Loucy (cell line): ENCODE results near the gene MCU.

Experiments used
- H2AFZ ChIP-seq: fragments of 200-600 bp; sonication (generic); 2 replicates; pipeline ENCODE4 v1.6.0; 2016; ENCODE audit warnings: antibody characterized with exemption, mild to moderate bottlenecking, low read length, moderate library complexity
- H3F3A ChIP-seq: fragments of 200-600 bp; 2 replicates; pipeline ENCODE4 v1.6.0; 2016; ENCODE audit warnings: antibody characterized with exemption, low read depth, mild to moderate bottlenecking
- H3K27me3 ChIP-seq: fragments of 200-600 bp; sonication (generic); 2 replicates; pipeline ENCODE4 v1.6.1; 2014; ENCODE audit warnings: low read length, mild to moderate bottlenecking; ENCODE audit not compliant: insufficient read depth, poor library complexity, severe bottlenecking
- H3K36me3 ChIP-seq: fragments of 200-600 bp; sonication (generic); 2 replicates; pipeline ENCODE4 v1.6.1; 2016; ENCODE audit warnings: low read length; ENCODE audit not compliant: insufficient read depth
- H3K4me1 ChIP-seq: fragments of 200-600 bp; sonication (generic); 2 replicates; pipeline ENCODE4 v1.5.1; 2014; ENCODE audit warnings: low read length, mild to moderate bottlenecking; ENCODE audit not compliant: insufficient read depth, poor library complexity, severe bottlenecking
- H3K4me2 ChIP-seq: fragments of 200-600 bp; sonication (generic); 2 replicates; pipeline ENCODE4 v1.6.0; 2014; ENCODE audit warnings: antibody characterized with exemption, low read length, low read depth, mild to moderate bottlenecking; ENCODE audit not compliant: poor library complexity, severe bottlenecking
- H3K4me3 ChIP-seq: fragments of 200-600 bp; sonication (generic); 2 replicates; pipeline ENCODE4 v1.5.1; 2014; ENCODE audit warnings: low read length, mild to moderate bottlenecking, mixed read lengths; ENCODE audit not compliant: poor library complexity, severe bottlenecking
- H3K79me2 ChIP-seq: fragments of 200-600 bp; sonication (generic); 2 replicates; pipeline ENCODE4 v1.6.1; 2014; ENCODE audit warnings: low read length; ENCODE audit not compliant: insufficient read depth
- H3K9ac ChIP-seq: fragments of 200-600 bp; sonication (generic); 2 replicates; pipeline ENCODE4 v1.6.0; 2014; ENCODE audit warnings: mild to moderate bottlenecking, low read depth, low read length, moderate library complexity; ENCODE audit not compliant: poor library complexity, severe bottlenecking
- H3K9me2 ChIP-seq: fragments of 200-600 bp; sonication (generic); replicated peaks from 2 replicates; pipeline ENCODE4 v1.6.1; 2016; ENCODE audit warnings: low read depth, low read length, mixed read lengths
- H3K9me3 ChIP-seq: fragments of 200-600 bp; sonication (generic); 2 replicates; pipeline ENCODE4 v1.6.1; 2014; ENCODE audit warnings: mild to moderate bottlenecking, antibody characterized with exemption, low read length, low read depth; ENCODE audit not compliant: insufficient read depth
- H4K20me1 ChIP-seq: fragments of 200-600 bp; sonication (generic); 2 replicates; pipeline ENCODE4 v1.6.0; 2014; ENCODE audit warnings: antibody characterized with exemption, low read length, mild to moderate bottlenecking; ENCODE audit not compliant: insufficient read depth, poor library complexity, severe bottlenecking
- EZH2phosphoT487 ChIP-seq: fragments of 200-600 bp; IDR thresholded peaks from 2 replicates; pipeline ENCODE4 v1.6.1; 2018; ENCODE audit warnings: antibody characterized with exemption, mild to moderate bottlenecking, moderate library complexity, borderline replicate concordance
- TF ChIP-seq, protein P1 (sequence below): fragments of 200-600 bp; sonication (generic); conservative IDR thresholded peaks from 2 replicates; pipeline ENCODE4 v1.5.1; 2014; ENCODE audit warnings: mild to moderate bottlenecking, antibody characterized with exemption, low read length

Gene MCU

DNA sequence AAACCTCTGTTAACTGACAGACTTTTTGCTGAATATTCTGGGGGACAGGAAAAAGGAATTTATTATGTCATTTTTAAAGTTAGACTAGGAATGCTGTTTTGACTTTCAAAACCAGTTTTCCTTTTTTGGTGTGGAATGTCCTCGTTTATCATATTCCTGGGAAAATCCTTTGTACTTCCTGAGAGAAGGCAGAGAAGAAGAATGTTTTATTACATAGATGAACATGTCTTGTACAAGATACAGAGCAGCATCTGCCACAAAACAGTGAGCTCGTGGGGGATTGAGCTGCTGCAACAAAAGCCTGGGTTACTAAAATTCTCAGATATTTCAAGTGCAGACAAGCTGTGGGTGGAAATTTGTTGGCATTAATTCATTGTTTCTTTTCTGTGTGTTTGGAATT, 20.2 kb downstream of the MCU start:
- H4K20me1 ChIP-seq, result no peaks in the 10 kb centered on the region
- H3K9me3 ChIP-seq, result no peaks in the 10 kb centered on the region
- no peaks in the 10 kb centered on the region for H3K27me3 ChIP-seq
- H3K79me2 ChIP-seq, result peaks cover 5% of the 10 kb centered on the region; the same call in 1 of the 2 replicates
- TF ChIP-seq, protein P1, sequence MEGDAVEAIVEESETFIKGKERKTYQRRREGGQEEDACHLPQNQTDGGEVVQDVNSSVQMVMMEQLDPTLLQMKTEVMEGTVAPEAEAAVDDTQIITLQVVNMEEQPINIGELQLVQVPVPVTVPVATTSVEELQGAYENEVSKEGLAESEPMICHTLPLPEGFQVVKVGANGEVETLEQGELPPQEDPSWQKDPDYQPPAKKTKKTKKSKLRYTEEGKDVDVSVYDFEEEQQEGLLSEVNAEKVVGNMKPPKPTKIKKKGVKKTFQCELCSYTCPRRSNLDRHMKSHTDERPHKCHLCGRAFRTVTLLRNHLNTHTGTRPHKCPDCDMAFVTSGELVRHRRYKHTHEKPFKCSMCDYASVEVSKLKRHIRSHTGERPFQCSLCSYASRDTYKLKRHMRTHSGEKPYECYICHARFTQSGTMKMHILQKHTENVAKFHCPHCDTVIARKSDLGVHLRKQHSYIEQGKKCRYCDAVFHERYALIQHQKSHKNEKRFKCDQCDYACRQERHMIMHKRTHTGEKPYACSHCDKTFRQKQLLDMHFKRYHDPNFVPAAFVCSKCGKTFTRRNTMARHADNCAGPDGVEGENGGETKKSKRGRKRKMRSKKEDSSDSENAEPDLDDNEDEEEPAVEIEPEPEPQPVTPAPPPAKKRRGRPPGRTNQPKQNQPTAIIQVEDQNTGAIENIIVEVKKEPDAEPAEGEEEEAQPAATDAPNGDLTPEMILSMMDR, result no peak
- no peak for TF ChIP-seq EZH2phosphoT487
- no peak overlapping the region for H2AFZ ChIP-seq
- no peak overlapping the region for H3K9ac ChIP-seq
- H3K4me1 ChIP-seq, result peaks cover 6% of the 10 kb centered on the region
- H3F3A ChIP-seq, result no peaks in the 10 kb centered on the region
- H3K36me3 ChIP-seq, result peaks cover 17% of the 10 kb centered on the region; the same call in 1 of the 2 replicates
- no peaks in the 10 kb centered on the region for H3K9me2 ChIP-seq
- H3K4me3 ChIP-seq, result no peak overlapping the region
- H3K4me2 ChIP-seq, result no peak overlapping the region

DNA sequence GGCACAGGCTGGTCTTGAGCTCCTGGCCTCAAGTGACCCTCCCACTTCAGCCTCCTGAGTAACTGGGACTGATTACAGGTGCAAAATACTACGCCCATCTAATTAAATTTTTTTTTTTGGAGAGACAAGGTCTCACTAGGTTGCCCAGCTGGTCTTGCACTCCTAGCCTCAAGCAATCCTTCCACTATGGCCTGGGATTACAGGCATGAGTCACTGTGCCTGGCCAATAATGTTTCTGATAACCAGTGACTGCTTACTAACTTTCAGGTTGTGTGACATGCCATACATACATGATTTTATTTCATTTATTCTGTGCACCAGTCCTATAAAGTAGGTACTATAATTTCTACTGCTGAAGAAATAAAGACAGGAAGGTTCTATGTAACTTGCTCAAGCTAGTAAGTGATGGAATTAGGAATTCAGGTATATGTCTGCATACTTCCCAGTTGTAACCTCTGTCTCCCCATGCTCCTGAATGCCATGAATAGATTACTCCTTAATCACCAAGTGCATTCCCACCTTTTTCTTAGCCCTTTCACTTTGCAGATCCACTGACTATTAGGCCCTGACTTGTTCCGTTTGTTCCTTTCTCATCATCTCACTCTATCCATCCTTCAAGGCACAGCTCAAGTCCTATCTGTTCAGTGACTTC, 28.1 kb downstream of the MCU start:
- Histone ChIP-seq H3K36me3 (peaks cover 17% of the 10 kb centered on the region; the same call in 1 of the 2 replicates), H4K20me1 (no peaks in the 10 kb centered on the region), H3K4me1 (no peaks in the 10 kb centered on the region), H3F3A (no peaks in the 10 kb centered on the region), H3K79me2 (no peaks in the 10 kb centered on the region), H3K9me2 (no peaks in the 10 kb centered on the region), H3K9ac (no peak overlapping the region), H3K4me3 (no peak overlapping the region), H2AFZ (no peak overlapping the region), H3K4me2 (no peak overlapping the region), H3K27me3 (no peaks in the 10 kb centered on the region), H3K9me3 (no peaks in the 10 kb centered on the region)
- TF ChIP-seq, protein P1, result no peak
- no peak for TF ChIP-seq EZH2phosphoT487

DNA sequence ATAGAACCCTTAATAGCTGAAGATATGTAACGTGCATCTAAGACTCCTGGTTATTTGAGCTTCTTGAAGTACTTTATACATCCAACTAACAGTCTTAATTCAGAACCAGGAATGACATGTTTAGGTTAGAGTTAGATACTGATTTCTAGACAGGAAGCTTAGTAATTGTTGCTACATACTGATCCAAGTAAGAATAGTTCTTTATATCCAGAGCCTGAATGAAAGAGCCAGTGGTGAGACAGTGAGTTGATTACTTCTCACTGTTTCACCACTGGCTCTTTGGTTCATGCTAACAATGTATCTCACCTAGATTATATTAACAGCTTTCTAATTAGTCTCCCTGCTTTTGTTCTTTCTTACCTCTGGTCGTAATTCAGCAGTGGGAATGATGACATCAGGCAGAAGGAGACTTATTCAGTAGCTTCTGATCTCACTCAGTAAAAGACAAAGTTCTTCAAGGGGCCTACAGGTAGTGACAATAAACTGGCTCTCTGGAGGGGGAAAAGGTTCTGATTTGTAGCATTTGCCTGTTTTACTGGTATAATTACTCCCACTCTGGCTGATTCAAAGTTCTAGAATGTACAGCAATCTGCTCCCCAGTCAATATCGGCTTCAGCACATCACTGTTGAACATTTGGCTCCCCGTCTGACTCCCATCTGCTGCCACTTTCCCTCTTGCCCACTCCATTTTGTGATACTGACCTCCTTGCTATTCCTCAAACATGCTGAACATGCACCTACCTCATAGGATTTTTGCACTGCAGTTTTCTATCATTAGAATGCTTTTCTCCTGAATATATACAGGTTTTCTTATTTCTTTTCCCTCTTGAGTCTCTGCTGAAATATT, 29.1 kb downstream of the MCU start:
- Histone ChIP-seq H3K79me2 (no peaks in the 10 kb centered on the region), H3F3A (no peaks in the 10 kb centered on the region), H3K9ac (no peak overlapping the region), H3K27me3 (no peaks in the 10 kb centered on the region), H3K4me3 (no peak overlapping the region), H3K36me3 (peaks cover 9% of the 10 kb centered on the region; the same call in 1 of the 2 replicates), H3K9me3 (no peaks in the 10 kb centered on the region), H3K9me2 (no peaks in the 10 kb centered on the region), H3K4me2 (no peak overlapping the region), H4K20me1 (no peaks in the 10 kb centered on the region), H2AFZ (no peak overlapping the region), H3K4me1 (no peaks in the 10 kb centered on the region)
- TF ChIP-seq, protein P1, result no peak
- TF ChIP-seq EZH2phosphoT487, result no peak
